Measurements from ENCODE around the gene CACNA2D2.

DNA sequence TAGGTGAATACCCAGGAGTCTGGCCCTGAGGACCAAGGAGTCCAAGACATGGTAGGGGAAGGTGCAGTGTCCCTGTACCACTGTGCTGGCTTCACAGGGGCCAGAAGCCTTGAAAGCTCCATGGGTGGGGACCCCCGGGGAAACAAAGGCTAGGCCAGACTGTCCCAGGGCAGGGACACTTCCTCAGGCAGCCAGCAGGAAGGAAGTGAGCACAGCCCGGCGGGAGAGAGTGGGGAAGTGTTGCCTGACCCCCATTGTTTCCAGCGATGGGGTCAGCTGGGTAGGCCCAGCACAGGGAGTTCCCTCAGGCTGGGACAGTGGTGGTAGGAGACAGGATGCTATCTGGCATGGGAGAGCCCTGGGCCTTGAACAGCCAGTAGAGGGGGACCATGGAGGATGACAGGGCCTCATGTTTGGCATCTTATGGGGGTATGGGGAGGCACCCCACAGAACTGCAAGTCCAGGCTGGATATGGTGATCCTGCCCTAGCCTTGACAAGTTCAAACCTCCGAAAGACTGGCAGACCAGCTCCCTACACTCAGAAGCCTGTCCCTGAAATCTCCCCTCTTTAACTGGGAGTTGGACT is 179.7 kb downstream of the CACNA2D2 start:
- TF ChIP-seq CTCF (conservative IDR thresholded peaks at IDR 0.05; ENCODE audit: low read length), result no peak
- TF ChIP-seq EZH2phosphoT487 (IDR thresholded peaks at IDR 0.05; ENCODE audit: borderline replicate concordance), result no peak
